ENCODE measurements around the gene RGS19.

The RGS19 gene

GRCh38 chr20:64064145-64064698 lies 15.1 kb downstream of the RGS19 start:
- TF ChIP-seq CTCF (IDR thresholded peaks at IDR 0.05): no peak
- H3K27ac ChIP-seq: peak overlapping the region; percentile 83 to 92
- no peak for DNase-seq (ENCODE audit: low spot score)
- H3K4me3 ChIP-seq: peak overlapping the region; percentile 96

- no peak for DNase-seq (ENCODE audit: low spot score)
- H3K4me3 ChIP-seq: peak overlapping the region; percentile 96
- H3K27ac ChIP-seq: peak overlapping the region; percentile 83 to 92
- TF ChIP-seq CTCF (IDR thresholded peaks at IDR 0.05): no peak
These were observed 15.8 kb downstream of the RGS19 start for GRCh38 chr20:64063389-64064144.

- Histone ChIP-seq H3K27ac (peak within 1 kb of the TSS; percentile 83 to 92), H3K4me3 (peak within 1 kb of the TSS; percentile 96)
- TF ChIP-seq CTCF (IDR thresholded peaks at IDR 0.05): no peak
- peak; percentile 96 for DNase-seq (ENCODE audit: low spot score)
These were observed 16.5 kb downstream of the RGS19 start, which contains the start of gene TCEA2 for GRCh38 chr20:64062596-64063388. Gene TCEA2 (plus strand): TSS chr20:64063198. CDS start chr20:64063313, 115 bp downstream.

GRCh38 chr20:64062276-64062595 lies 17.1 kb downstream of the RGS19 start:
- Histone ChIP-seq H3K4me3 (peak overlapping the region; percentile 96), H3K27ac (peak overlapping the region; percentile 45 to 92)

GRCh38 chr20:64058536-64058935 lies 20.8 kb downstream of the RGS19 start:
- Histone ChIP-seq H3K27ac (no peak overlapping the region), H3K4me3 (no peak overlapping the region)
- no peak for TF ChIP-seq CTCF (IDR thresholded peaks at IDR 0.05)
- DNase-seq (ENCODE audit: low spot score): no peak

More at GRCh38 chr20:64062276-64062595, 17.1 kb downstream of the RGS19 start:
- no peak for TF ChIP-seq CTCF (IDR thresholded peaks at IDR 0.05)
- DNase-seq (ENCODE audit: low spot score): no peak

- Histone ChIP-seq H3K27ac (peak overlapping the region in 1 of 2 donors; percentile 74), H3K4me3 (peak overlapping the region; percentile 6)
- no peak for DNase-seq (ENCODE audit: low spot score)
- peak; percentile 66 for TF ChIP-seq CTCF (IDR thresholded peaks at IDR 0.05)
These were observed 21.5 kb downstream of the RGS19 start for GRCh38 chr20:64057628-64058498.
